GM19452 (cell line): Measurements from ENCODE around the gene SFN.
"Not testable (repeated sequence)": the region's sequence is repeated elsewhere in the genome, so short reads cannot be mapped to it uniquely, and the experiment has no call there.

Experiments used
- ATAC-seq: cut with Tn5 transposase; IDR thresholded peaks from one replicate; pipeline ENCODE4 v1.9.1; 2021; ENCODE audit not compliant: unreplicated experiment

SFN gene

DNA sequence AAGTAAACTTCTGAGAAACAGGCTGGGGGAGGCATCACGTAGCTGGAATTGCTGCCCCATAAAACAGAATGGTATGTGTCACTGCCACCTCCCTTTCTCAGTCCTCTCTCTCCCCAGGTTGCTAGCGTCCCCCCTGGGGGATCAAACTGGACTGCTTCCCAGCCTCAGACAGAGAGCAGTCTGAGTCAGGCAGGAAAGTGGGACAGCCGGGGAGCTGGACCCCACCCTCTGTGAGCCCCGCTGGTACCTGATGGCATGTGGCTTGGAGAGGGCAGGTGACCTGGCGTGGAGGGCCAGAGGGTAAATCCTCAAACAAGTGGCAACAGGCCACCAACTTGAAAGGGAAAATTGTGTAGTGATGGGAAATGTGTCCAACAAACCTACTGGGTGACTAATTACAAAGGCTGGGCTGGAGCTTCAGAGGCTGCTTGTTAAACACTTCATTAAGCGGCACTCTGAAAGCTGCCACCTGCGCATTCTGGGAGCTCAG, 1.0 kb upstream of the SFN start:
- ATAC-seq, result no peak

DNA sequence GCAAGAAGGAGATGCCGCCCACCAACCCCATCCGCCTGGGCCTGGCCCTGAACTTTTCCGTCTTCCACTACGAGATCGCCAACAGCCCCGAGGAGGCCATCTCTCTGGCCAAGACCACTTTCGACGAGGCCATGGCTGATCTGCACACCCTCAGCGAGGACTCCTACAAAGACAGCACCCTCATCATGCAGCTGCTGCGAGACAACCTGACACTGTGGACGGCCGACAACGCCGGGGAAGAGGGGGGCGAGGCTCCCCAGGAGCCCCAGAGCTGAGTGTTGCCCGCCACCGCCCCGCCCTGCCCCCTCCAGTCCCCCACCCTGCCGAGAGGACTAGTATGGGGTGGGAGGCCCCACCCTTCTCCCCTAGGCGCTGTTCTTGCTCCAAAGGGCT, 732 bp downstream of the SFN start:
- no peak for ATAC-seq

DNA sequence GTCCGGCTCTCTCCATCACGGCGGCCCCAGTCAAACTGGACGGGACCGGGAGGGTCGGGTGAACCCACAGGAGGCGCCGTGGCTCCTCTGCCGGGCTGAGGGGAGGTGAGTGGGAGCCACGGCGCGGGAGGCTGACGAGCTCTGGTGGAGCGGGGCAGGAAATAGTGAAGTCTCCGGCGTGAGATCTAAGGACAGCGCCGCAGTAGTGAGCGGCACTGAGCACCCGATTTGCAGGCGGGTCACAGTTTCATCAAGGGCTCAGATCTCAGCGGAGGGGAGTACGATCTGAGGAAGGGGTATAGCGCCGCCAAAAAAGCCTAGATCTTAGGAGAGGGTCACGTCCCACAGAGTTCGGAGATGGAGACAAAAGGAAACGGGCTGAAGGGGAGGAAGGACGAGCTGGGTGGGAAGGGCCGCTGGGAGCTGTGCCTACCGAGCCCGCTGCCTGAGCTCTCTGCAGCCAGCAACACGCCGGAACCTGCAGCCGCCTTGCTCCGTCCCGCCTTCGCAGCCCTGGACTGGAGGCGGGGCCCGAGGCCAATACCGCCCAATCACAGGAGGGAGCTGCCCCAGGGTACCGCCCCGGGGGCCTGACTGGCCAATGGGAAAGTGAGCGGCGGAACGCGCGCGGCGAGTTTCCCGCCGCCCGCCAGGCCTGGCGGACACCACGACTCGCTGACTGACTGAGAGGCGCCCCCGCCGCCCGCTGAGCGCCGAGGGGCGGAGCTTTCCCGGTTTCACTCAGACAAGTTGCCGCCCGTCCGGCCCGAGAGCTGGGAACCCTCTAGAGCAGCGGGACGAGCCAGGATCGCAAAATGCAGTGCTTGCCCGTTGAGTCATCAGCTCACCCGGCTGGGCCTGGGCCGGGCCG, 1.9 kb downstream of the SFN start:
- ATAC-seq, result peak; percentile 87

DNA sequence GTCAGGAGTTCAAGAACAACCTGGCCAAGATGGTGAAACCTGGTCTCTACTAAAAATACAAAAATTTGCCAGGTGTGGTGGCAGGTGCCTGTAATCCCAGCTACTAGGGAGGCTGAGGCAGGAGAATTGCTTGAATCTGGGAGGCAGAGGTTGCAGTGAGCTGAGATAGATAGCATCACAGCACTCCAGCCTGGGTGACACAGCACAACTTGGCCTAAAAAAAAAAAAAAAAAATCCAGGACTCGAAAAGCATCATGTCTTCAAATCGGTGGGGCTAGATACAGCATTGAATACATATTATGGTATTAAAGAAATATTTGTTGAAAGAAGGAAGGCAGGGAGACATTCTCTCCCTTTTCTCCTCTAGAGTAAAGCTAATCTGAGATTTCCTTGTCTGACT, 10.1 kb downstream of the SFN start:
- ATAC-seq, result not testable (repeated sequence)

DNA sequence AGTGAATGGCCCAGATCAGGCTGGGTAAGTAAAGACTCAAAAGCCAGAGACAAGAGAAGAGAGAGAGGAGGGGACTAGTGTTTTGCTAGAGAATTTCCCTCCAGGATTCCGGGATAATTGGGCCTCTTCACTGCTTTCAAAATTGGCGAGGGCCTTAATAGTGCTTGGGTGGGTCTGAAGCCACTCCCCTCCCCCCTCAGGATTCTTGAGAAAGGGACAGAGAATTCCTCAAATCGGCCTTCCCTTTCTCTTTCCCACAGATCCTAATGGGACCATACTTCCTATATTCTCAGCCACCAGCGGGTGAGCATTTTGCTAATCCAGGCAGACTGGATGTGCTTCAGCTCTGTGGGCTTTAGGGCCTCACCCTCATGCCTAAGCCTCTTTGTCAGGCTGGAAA, 11.9 kb downstream of the SFN start:
- ATAC-seq, result no peak

DNA sequence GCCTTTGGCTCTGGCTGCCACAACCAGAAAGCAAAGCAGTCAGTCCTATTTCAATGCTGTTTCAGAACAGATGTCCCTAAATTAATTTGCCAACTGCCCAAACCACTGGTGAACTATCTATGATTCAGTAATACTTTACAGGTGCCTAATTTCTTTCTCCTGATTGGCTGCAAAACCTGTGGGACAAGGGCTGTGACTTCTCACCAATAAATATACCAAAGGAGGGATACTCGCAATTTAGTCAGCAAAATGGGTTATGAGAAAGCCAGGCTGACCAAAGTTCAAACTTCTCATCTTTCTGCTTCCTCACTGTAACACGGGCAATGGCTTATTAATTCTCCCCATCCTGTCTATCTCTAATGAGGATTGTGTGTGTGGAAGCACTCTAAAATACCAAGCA, 14.4 kb downstream of the SFN start:
- no peak for ATAC-seq

DNA sequence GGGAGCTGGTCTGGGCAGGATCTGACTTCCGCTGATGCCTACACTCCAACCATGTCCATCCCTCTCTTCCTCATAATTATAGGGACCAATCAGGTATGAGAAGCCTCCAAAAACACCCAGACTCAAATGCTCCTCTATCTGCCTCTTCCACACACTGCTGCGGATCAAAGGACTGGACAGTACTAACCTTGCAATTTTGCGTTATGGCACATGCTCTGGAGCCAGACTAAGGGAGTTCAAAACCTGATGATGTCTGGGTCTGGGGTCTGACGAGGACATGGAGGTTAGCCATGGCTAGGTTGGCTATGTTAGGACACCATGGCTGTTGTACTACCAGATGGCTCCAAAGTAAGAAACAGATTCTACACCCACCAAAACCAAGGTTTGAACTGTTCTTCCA, 16.8 kb downstream of the SFN start:
- no peak for ATAC-seq

DNA sequence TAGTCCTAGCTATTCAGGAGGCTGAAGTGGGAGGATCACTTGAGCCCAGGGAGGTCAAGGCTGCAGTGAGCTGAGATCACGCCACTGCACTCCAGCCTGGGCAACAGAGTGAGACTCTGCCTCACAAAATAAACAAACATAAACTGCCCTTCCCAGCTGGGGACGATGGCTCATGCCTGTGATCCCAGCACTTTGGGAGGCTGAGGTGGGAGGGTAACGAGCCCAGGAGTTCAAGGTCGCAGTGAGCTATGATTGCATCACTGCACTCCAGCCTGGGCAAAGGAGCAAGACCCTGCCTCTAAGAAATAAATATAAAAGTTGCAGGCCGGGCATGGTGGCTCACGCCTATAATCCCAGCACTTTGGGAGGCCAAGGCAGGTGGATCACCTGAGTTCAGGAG, 18.7 kb downstream of the SFN start:
- ATAC-seq, result not testable (repeated sequence)

DNA sequence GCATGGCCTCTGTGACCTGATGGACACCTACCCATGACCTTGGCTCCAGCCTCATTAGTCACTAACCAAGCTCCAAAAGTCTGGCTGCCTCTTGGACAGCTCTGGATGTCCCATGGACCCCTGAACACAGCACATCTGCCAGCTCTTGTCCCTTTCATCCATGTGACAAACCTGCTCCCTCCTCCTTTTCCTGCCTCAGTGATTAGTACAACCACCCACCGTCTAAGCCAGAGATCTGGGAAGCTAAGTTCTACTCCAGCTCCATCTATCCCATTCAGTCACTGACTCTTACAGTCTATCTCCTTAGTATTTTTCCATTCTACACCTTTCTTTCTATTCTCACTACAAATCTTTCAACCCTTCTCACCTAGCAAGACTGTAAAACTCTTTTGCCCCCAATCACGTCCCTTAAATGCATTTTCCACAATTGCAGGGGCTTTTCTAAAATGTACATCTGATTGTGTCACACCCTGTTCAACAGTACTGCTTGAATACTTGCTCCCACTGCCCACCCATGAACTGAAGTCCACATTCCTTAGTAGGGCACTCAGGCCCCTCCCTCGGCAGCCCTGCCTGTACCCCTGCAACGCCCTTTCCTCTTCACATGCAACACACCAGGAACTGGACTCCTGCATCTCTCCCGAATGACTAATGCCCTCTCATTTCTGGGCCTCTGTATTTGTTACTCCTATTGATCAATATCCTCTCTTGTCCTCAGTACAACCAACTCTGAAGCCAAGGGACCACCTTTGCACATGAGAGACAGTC, 19.9 kb downstream of the SFN start:
- ATAC-seq, result no peak

DNA sequence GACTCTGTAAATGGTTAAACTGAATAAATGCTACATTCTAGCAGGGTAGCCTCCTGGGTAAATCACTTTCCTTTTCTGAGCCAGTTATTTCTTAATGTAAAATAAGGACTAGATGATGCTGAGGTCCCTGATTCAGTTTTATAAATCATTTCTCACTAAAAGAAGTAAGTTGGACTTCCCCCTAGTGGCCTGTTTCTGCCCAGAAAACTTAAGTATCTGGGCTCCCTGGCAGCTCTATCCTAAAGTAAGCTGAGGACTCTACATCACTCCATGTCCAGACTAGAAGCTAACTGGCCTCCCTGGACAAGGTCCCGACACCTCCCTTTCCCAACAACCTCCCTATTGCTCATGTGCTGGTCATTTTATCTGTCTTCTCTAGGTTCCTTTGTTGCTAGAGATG, 24.2 kb downstream of the SFN start:
- ATAC-seq, result no peak

DNA sequence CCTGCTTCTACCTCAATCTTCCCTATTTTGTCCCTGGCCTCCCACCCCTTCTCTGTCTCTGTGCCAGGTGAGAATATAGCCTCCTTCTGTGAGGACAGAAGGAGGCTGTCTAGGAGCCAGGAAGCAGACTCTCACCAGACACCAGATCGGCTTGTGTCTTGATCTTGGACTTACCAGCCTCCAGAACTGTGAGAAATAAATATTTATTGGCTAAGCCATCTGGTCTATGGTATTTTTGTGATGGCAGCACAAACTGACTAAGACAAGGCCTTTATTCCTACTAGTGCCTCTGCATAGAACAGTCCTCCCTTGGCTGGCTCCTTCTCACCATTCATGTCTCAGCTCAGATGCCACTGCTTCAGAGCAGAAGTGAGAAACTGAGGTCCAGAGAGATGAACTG, 25.3 kb downstream of the SFN start:
- no peak for ATAC-seq

DNA sequence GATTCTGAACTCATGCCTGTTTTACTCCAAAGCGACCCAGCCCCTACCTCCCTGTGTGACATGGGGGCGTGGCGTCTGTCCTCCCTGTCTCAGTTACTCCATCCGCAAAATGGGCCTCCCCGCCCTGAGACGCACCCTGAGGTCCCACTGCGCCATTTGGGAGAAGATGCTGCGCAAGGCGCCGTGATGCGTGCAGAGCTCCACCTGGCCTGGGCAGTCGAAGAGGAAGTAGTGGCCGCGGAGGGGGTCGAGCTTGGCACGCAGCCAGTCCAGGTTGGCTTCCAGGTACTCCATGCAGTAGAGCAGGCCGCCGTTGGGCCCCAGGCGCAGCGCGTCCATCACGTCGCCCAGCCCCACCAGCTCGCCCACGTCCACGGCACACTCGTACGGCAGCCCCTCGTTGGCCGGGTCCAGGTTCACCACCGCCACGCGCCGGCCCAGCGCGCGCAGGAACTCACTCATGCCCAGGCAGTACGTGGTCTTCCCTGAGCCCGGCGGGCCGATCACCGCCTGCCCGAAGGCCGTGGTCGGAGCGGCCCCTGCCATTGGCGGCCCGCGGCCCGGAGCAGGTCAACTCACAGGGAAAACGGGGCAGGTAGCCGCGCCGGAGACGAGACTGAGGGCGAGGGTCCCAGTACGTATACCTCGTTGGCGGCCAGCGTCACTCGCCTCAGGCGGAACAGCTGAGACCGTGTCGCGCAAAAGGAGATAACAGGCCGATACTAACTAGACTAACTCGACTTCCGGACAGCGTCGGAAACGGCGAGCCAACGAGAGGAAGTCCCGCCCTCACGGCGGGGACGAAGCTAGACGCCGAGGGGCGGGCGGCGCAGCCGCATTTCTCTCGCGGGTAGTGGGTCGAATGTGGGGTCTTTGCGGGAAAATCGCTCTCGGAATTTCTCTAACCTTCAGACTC, 26.9 kb downstream of the SFN start, which contains the start of gene GPN2:
Gene GPN2 (minus strand): TSS at position 733 of the 916 bp plus-strand sequence. CDS start 187 bp downstream, at position 546.
- ATAC-seq, result peak; percentile 85

DNA sequence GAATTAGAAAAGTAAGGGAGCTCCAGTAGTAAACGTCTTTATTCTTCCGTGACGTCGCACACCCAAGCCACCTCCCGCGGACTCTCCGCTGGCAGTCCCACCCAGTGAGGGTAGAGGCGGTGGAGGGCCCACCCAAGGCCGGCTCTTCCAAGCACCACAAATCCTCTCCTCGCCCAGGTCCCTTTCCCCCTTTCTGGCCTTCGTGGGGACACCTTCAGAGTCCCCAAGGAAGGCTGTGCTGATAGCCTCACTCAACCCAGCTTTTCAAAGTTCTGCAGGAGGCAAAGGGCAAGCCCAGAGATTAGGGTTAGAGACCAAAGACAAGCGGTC, 27.5 kb downstream of the SFN start:
- ATAC-seq, result no peak

DNA sequence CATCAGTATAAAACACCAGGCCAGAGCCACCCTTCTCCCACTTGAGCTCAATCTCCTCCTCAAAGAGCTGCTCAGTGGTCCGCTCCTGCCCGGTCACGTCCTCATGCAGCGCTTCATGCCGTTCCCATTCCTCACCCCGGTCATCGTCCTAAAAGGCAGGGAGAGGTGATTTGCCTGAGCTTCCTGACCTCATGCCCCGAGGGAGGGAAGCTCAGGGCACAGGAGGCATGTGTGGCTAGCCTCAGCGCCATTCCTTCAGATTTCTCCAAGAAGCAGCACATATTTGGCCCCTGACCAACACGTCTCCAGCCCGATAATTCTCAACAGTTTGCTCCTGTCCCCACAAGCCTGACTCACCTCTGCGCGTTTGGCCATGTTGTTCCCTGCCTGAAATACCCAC, 31.3 kb downstream of the SFN start:
- ATAC-seq, result no peak

DNA sequence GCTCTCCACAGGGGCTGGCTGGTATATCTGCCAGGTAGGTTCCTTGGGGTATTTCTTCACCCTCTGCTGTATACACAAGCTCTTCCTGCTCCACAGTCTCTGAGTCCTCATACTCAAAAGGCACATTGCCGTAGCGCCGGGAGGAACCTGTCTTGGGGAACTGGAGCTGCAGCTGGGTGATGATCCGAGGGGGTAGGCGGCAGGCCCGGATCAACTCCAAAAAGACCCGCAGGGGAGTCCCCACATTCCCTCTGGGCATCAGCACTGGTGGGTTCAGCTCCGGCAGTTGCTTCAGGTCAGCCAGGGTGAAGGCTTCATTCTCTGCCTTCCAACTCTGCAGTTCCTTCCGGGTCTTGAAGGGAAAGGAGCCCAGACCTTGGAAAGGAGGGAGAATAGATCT, 34.4 kb downstream of the SFN start:
- no peak for ATAC-seq

DNA sequence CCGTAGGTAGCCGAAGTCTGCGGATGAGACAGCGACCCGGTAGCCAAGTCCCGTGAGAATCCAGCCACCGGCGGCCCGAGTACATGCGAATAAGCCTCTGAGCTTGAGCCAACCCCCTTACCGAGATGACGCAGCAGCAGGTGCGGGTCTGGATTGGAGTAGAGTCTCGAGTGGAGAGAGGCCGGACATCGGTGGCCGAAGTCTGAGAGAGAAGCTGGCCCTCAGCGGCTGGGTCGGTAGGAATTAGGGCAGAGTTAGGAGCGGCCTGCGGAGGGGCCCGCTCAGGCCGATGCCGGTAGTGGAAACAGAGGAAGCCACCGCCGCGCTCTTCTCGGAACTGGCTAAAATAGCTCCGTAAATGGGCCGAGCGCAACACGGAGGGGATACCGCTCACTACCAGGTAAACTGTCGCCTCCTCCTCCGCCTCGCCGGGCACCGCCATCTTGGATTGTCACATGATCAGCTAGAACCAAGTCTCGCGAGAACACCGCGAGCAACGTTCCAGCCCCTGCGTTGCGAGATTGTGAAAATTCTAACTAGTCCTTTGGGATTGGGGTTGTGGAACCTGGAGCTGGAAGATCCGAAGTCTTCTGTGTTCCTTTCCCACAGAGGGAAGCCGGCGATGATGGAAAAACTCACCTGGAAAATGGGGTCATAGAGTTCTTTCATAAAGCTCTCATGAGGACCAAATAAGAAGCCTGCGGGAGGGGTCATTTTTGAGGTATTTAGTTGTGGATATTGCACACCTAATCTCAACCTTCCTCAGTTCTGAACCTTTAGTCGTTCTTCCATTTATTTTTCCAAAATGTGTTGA, 37.3 kb downstream of the SFN start, which contains the start of gene GPATCH3:
Gene GPATCH3 (minus strand): TSS at position 467 of the 814 bp plus-strand sequence. CDS start 25 bp downstream, at position 442.
- ATAC-seq, result peak; percentile 79

DNA sequence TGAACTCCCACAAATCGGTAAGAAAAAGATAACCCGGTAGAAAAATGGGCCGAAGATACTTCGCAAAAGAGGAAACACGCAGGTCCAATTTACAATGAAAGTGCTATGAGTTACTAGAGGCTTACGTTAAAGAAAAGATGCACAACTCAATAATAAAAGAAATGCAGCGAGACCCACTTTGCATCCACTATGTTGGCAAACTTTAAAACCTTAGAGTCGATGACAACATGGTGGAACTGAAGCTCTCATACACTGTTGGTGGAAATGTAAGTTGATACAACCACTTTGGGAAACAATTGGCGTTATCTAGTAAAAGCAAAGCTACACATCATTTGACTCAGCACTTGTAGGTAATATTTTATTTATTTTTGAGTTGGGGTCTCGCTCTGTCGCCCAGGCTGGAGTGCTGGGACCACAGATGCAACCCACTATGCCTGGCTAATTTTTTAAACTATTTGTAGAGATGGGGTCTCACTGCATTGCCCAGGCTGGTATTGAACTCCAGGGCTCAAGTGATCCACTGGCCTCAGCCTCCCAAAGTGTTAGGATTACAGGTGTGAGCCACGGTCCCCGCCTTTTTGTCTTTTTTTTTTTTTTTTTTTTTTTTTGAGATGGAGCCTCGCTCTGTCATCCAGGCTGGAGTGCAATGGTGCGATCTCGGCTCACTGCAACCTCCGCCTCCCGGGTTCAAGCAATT, 38.0 kb downstream of the SFN start:
- ATAC-seq, result no peak

DNA sequence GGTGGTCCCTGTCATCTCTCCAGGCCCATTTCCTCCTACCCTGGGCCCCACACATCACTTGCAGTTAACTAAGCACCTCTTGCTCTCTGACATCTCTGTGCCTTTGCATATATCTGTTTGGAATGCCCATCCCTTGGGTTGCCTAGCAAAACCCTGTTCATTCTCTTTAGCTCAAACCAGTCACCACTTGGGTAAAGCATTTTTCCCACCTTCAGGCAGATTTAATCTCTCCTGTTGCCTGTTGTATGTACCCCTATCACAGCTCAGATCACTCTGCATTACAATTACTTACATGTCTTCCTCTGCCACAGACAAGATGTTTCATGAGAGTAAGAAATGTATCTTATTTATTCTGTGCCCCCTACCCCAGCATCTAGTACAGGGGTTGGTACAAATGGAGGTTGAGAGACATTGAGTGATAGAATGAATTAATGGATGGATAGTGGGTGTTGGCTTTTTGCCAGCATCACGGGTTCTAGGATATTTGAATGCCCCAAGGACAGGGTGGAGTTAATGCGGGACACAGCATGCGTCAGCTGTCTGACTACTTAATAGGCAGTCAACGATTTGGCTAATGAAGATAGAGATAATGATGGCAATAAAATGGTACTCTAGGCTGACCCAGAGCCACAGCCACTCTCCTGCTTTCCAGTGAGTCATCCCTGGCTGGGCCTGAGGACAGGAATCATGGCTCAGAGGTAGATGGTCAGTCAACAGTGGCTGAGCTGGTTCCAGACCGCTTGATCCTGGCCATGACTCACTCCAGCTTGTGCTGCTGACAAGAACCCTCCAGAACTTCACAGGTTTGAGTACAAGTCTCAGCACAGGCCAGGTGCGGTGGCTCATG, 44.3 kb downstream of the SFN start:
- ATAC-seq, result no peak

DNA sequence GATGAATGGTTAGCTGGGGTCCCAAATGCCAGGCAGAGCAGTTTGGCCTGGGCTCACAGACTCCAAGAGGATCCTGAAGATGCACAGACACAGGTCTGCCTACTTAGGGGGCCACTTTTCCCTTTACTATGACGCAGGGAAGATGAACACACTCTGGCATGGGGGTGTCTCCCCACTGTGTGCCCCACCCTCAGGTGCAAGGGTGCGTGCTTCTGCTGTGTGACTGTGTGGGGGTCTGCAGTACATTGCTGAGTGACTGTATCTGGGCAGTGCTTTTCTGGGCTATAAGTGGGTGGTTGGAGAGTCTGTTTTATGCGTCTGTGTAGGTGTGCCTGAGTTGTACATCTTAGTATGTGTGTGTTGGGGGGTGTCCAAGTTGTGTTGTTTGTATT, 47.0 kb downstream of the SFN start:
- no peak for ATAC-seq
